NOMO-1 treated with DMSO at 0.1 percent for 48 hours (cell line): Measurements from ENCODE around the gene TAS2R16.

Experiments used
- DNase-seq: peaks from one replicate; lab custom pipeline; 2025; ENCODE audit not compliant: unreplicated experiment; lab: John Stamatoyannopoulos, UW

TAS2R16 gene, protein sequence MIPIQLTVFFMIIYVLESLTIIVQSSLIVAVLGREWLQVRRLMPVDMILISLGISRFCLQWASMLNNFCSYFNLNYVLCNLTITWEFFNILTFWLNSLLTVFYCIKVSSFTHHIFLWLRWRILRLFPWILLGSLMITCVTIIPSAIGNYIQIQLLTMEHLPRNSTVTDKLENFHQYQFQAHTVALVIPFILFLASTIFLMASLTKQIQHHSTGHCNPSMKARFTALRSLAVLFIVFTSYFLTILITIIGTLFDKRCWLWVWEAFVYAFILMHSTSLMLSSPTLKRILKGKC

DNA sequence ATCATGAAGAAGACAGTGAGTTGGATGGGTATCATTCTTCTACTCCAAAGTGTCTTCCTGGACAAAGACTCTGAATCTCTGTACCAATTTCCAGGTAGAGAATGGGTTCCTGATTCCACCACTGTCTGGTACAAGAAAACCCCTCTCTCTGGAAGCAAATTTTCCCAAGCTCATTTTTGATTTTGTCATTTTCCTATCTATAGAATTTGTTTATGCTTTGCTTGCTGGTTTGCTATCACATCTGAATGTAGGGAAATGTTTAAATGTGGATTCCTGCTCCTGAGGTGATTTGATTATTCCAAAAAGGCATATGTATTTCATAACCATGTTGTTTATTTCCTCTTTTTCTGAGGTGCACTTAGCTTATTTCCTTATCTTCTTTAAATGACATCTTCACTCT is at the start of gene TAS2R16:
TAS2R16 (minus strand) TSS at position 101 of the 400 bp plus-strand sequence; CDS start at position 35, 66 bp downstream.
- DNase-seq, result no peak

DNA sequence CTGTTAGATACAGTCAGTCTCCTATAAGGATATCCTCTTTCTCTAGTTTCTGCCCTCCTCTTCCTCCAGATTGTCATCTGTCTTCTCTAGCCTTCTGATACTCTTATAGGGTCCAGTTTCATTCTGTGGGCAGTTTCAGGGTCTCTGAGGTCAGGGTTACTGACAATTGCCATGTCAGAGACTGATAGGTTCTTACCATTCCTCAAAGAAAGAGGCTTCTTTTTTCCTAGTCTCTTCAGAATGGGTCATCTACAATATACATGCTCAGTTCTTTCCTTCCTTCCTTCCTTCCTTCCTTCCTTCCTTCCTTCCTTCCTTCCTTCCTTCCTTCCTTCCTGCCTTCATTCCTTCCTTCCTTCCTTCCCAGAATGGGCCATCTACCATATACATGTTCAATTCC is 48.1 kb upstream of the TAS2R16 start:
- DNase-seq, result no peak

DNA sequence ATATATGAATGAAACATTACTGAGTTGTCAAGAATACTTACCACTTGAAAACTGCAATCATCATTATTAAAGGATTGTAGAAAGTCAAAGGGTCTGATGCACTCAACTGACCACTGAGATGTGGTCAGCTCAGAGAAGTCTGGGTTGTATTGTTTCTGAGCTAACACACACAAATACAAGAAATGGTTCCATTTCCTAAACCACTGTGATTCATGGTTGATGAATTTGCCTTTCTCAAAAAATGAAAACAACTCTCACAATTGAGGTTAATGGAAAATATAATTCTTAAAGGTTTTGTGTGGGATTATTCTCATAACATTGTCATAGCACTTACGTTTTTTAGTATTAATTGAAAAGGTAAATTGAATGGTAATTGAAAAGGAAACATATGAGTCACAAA is 45.6 kb upstream of the TAS2R16 start:
- DNase-seq, result no peak

DNA sequence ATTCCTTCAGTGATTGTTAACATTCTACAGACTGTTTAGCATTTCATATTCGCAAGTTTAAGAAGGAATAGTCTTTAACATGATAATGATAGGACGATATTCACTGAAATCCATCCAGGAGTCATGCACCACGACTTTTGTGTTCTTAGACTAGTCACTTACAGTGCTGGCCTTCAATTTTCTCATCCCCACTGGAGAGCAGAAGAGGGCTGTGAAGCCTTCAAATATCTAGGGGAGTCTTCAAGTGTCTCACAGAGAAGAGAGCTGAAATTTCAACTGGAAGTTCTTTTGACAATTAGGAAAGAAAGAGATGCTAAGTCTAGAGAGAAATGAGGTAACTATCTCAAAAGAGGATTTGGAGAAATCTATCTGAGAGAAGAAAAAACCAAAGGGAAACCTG is 43.8 kb upstream of the TAS2R16 start:
- no peak for DNase-seq

DNA sequence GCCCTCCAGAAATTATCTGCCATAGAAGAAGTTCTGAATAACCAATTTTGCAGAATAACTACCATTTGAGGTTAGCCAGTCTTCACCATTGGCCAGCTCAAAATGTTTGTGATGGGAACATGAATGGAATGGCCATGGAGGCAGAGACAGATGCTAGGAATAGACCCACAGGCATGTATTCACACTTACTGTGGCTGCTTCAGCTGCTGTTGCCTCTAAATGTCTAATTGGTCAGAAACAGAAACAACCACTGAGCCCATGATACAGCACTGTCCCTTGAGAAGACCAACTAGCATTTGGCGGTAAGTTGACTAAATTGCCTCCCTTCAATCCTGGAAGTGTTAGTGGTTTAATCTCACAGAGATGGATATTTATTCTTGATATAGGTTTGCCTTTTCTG is 38.6 kb upstream of the TAS2R16 start:
- DNase-seq, result no peak

DNA sequence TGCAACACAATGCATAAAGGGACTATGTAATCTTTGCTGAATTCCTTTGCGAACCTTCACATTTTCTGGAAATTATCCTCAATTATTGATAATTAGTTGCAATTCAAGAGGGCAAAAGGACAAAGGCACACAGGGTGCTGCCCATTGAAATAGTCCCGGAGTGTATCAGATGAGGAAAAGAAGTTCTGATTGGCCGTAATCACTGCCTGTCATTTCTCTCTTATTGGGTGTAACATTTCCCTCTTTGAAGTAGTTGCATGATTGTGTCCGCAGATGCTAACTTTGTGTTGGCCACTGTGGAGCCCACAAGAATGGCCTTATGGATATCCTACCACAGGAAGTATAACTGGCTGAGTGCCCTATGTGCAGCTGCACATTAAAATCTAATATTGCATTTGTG is 35.1 kb upstream of the TAS2R16 start:
- no peak for DNase-seq

DNA sequence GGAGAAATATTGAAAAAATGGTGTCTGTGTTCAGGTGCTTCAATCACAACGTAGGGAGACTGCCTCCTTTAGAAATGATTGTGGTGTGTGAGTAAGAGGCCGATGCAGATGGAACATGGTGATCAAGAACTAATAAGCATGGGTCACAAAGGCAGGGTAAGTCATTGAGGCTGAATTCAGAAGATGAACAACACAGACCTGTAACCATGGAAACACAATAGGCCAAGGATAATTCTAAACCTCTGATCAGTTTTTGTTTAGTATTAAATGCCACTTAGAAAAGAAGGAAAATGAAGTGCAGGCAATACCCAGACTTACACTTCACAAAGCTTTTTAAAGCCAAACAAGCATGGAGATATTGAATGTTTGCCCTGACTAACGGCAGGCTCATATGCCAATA is 32.8 kb upstream of the TAS2R16 start:
- no peak for DNase-seq

DNA sequence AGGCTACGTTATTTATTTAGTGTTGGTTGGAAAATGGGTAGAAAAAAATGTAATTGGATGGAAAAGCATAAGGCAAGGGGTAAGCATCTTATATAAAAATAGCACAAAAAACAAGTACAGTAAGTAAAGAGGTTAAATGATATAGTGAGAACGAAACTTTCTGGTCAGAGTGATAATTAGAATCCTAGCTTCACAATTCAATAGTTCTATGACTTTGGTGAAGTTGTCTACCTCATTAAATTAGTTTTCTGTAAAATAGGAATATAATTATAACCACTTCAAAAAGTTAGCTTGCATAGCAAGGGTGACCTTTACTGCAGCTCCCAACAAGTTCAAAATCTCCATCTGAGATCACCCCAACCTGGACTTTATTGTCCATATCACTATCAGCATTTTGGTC is 30.8 kb upstream of the TAS2R16 start:
- DNase-seq, result no peak

DNA sequence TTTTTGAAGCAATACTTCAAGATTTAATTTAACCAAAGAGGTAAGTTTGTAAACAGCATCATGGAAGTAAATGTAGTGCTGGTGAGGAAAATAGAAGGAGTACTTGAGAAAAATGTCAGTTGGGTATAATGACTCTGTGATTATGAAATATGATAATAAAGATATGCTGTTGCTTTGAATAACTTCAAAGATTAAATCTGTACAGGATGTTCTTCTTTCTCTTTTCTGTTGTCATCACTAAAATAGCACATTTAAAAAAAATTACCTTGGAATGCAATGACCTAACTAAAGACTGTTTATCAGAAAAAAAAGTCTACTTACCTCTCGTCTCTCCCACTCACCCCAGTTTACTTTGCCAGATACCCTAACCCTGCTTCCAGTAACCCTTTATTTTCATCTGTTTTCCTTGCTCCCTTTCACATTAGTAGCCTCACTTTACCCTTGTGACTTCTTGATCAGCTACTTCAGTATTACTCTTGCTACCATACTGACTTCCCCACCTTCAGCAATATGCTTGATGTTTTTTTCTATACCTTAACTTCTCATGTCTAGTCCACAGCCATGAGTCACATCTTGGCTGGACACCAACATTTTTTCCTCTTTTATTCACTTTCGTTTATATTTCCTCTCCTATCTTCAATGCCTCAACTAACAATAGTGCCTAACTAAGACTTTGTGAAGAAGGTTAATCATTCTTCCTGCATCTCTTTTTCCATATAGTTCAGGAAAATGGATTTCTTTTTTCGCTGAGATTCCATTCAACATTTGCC is 29.7 kb upstream of the TAS2R16 start:
- DNase-seq, result no peak

DNA sequence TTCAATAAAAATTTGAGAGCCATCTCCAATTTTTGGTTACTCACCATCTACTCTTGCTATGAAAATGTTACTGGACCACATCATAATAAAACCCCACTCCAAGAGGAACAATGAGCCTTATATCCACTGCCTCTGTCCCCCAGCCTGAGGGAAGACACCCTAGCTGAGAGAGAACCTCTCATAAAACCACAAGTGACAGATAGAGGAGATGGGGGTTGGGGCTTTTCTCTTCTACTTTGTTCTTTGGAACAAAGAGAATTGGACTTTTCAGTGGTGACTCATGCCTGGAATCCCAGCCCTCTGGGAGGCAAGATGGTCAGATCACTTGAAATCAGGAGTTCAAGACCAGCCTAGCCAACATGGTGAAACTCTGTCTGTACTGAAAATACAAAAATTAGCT is 27.6 kb upstream of the TAS2R16 start:
- no peak for DNase-seq

DNA sequence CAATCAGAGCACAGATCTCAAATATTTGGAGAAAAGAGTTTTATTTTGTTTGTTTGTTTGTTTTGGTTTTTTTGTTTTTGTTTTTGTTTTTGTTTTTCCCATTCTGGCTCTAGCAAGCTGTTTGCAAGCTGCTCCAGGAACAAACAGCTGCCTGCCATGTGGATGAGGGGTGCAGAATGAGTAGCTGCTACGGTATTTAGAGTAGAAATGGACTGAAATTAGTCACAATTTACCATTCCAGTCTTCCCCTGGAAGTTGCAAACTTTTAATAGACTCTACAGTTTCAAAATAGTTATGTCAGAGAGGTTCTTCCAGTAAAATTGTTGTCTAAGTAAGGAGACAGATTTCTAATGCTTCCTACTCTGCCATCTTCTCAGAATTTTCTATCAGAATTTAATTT is 27.1 kb upstream of the TAS2R16 start:
- DNase-seq, result no peak

DNA sequence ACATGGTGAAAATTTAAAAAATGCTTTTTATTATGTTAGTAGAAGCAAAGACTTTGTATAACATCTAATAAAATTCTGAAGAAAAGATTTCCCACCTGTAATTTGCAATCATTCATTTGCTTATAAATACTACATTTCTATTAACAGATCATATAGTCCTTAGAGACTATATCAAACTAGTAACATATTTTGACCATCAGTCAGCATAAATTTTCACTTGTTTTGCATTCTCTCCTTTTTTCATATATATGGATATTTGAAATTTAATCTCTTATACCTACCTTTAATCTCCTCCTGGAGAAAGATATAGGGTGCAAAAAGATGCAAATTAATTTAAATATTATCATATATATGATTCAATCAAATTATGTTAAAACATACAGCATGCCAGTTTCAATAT is 16.9 kb upstream of the TAS2R16 start:
- DNase-seq, result no peak

DNA sequence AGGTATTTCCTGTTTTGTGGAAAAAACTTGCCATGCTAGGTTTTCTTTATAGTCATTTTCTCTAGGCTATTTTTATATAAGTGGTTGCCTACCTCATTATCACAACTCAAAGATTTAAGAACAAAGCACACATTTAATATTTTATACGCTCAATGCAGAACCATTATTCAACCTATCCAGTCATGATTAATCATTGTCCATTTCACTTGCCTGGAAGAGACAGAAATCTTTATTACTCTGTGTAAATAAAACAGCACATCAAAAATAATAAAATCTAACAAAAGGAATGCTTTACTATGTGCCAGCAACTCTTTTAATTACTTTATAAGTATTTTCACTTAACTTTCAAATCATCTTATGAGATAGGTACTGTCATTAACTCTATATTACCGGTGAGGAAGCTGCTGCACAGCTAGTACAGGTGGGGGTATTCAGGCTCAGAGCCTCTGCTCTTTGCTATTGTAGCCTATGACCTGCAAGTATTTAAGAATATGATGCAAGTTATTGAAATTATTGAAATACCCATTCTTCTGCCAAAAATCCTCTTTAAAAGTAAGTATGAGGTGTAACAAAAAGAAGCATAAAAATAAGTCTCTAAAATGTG is 16.4 kb upstream of the TAS2R16 start:
- DNase-seq, result no peak

DNA sequence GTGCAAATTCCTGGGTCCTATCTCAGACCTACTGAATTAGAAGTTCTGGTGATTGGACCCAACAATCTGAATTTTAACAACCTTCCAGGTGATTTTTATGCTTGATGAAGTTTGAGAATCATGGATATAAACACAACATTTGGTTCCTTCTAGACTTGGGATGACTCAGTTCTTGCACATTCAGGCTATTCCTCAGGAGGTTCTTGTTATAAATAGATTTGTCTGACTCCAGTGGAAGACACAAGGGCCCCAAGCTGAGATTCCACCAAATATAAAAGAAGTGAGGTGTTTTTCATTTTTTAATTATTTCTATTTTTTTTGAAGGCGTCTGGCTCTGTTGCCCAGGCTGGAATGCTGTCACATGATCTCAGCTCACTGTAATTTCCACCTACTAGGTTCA is 9.4 kb upstream of the TAS2R16 start:
- DNase-seq, result no peak

DNA sequence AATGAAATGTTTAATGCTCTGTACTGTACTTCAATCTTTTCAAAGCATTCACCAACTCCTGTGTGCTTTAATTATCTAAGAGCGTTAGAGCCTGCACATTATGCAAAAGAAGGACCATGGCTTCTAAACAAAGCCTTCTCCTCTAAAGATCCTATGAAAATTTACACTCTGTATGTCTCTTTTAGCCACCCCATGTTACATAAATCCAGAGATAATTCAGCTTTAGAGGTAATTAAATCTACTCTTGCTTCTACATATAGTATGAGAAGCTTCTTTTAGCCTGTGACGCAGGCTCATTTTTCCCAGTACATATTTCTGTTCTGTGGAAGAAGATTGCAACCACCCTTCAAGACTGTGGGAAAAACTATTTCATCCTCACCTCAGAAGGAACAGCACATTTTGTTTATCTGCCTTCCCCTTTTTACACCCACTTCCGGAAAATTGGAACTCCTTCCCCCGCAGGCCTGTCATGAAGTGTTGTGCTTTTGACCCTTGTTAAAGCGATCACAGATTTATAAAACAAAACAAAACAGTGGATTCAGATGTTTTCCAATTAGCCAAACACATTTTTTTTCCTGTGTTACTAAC is 8.1 kb upstream of the TAS2R16 start:
- no peak for DNase-seq

DNA sequence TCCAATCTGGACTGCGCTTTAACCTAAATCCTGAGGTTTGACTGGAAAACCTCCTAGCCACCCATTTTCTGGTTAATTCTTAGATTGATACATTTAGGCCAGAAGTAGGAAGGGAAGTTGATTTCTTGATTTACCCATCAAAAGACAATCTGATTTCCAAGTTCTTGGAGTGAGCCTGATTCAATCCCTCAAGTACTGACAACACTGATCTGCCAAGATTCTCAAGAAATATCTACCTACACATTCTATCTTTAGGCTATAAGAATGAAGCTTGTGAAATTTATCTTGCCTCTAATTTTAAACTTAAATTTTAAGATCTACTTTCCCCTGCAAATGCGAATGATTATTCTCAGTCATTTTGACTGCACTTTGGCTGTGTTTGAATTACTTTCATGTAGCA is 5.9 kb downstream of the TAS2R16 start:
- no peak for DNase-seq

DNA sequence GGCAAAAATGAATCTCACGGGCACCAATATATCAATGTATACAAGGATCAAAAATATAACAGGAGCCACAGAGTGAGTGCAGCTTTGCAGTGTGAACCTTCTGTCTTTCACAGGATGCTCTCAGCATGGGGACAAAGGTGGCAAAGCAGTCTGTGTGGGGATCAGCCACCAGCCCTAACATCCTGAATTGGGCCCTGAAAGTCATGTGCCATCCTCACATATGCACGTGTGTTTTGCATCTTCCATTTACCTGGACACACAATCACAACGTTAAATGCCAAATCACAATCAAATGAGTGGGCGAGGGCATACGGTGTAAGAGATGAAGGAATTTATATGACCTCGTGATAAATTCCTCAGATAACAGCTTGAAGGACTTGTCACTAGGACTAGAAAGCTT is 6.5 kb downstream of the TAS2R16 start:
- DNase-seq, result no peak

DNA sequence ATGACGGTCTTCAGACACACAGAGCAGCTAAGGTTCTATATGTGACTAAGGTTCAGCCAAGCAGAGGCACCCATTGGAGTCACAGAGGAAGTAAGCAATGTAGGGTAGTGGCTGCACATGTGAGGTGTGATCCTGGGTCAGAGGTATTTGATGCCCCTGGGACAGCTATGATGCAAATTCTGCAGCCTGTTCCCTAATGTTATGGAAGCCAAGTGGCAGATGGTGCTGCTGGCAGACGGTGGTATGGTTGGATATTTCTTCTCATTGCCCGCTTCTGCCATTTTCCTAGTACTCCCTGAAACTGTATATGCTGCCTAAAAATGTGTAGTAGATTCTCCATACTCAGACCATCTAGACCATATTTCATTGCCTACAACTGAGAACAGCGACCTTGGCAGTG is 7.2 kb downstream of the TAS2R16 start:
- DNase-seq, result no peak

DNA sequence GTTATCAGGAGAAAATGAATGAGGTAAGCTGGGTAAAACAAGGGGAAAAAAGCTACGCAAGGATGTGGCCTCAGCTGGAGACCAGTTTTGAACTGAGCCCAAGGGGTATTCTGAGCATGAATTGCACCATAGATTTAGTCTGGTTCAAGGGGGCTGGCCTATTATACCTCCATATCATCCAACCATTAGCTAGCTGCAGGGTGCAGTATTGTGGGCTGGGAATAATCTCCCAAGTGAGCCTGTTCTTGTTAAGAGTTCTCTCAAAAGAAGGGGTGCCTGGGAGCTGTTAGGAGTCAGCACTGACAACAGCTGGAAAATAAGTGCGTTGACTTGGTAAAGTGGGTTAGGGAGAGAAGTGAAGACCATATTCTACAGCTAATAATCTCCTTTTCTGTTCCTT is 8.0 kb downstream of the TAS2R16 start:
- DNase-seq, result no peak

DNA sequence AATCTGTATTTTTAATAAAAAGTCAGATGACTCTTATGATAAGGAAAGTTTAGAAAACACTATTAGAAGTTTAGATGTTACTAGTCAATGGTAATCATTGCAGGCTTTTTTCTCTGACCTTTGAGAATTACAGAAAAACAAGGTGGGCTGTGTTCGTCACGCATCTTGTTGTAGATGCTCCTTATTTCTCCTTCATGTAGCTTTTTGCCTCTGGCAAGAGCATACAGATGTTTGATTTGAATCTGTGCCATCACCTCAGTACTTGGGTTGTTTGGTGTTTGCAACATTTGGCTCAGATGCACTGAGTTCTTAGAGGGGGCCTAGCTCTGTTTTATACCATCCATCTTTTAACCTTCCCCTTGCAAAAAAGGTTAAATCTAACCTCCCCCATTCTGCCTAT is 11.5 kb downstream of the TAS2R16 start:
- DNase-seq, result no peak

DNA sequence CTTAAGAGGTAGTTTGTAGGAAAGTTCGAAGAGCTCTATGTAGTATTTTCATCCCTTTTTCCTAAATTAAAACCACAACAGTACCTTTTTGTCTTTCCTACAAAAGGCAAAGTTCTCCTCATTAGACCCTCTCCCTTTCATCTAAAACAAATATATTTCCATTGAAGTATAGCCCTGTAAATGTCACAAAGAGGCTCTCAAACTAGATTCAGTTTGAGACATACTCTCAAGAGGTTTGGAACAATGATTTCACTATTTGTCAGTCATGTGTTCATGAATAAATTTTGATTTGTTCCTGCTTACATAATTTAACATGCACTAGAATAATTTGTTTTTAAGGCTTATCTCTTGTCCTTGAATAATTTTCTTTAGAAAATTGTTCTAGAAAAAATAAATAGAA is 12.2 kb downstream of the TAS2R16 start:
- no peak for DNase-seq

DNA sequence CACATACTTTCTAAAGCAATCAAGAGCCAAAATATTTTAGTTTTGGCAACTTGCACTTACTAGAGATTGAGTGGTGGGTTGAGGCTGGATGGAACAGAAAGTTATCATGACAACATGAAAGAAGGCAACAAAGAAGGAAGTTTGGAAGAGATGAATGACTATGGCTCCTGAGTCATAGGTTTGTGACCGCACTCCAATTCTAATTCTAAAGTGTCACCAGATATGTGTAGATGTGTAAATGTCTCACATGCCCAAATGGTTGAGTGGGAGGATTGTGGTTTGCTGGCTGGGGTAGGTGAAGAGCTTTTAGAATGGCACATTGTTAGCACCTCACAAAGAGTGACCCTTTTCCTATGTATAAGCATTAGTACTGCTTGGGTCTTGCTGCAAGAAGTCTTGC is 20.2 kb downstream of the TAS2R16 start:
- no peak for DNase-seq
